PC-9 (cell line): ENCODE data around the gene RPP40.

Source experiments
- CTCF ChIP-seq: fragments of 200-600 bp; sonication (generic); conservative IDR thresholded peaks from 2 replicates; pipeline ENCODE4 v1.6.1; 2017; ENCODE audit warnings: mixed run types, antibody characterized with exemption, mild to moderate bottlenecking, moderate library complexity
- EZH2 ChIP-seq: fragments of 200-600 bp; sonication (generic); IDR thresholded peaks from 2 replicates; pipeline ENCODE4 v1.8.0; 2017; ENCODE audit warnings: antibody characterized with exemption, low read depth

GRCh38 chr6:5034736-5035135 lies 30.9 kb upstream of the RPP40 start:
- TF ChIP-seq CTCF (no peak), EZH2 (no peak)
